HL-60 (cell line): ENCODE measurements around the gene DNM3.

ENCODE experiments used
- CTCF ChIP-seq: IDR thresholded peaks from one replicate; pipeline ENCODE4 v1.5.1; 2011; ENCODE audit warnings: low read length, control low read depth, inconsistent platforms; ENCODE audit not compliant: insufficient read depth
- POLR2AphosphoS5 ChIP-seq: IDR thresholded peaks from 2 replicates; pipeline ENCODE4 v1.6.1; 2012; ENCODE audit warnings: low read depth
- REST ChIP-seq: IDR thresholded peaks from 2 replicates; pipeline ENCODE4 v1.6.1; 2012; ENCODE audit warnings: low read depth; ENCODE audit not compliant: insufficient replicate concordance
- SPI1 ChIP-seq: IDR thresholded peaks from 2 replicates; pipeline ENCODE4 v1.6.1; 2012; ENCODE audit warnings: low read depth, mild to moderate bottlenecking, borderline replicate concordance

GRCh38 chr1:172229942-172230341, 388.6 kb downstream of the DNM3 start:
- no peak for TF ChIP-seq CTCF
- no peak for TF ChIP-seq POLR2AphosphoS5
- TF ChIP-seq REST, result no peak
- TF ChIP-seq SPI1, result no peak
